ENCODE measurements around the gene MYL12B. TPM values are rescaled to one million over a fixed set of nuclear protein-coding genes. Genes with fewer than 3 reads are reported as not detected.
A peak's percentile ranks its signal among the peaks of the same experiment; 100 is the strongest.
"Not testable (repeated sequence)": the region's sequence is repeated elsewhere in the genome, so short reads cannot be mapped to it uniquely, and the experiment has no call there.

The MYL12B gene
- total RNA-seq, 1 donor from 2014 or later = 291 TPM

DNA sequence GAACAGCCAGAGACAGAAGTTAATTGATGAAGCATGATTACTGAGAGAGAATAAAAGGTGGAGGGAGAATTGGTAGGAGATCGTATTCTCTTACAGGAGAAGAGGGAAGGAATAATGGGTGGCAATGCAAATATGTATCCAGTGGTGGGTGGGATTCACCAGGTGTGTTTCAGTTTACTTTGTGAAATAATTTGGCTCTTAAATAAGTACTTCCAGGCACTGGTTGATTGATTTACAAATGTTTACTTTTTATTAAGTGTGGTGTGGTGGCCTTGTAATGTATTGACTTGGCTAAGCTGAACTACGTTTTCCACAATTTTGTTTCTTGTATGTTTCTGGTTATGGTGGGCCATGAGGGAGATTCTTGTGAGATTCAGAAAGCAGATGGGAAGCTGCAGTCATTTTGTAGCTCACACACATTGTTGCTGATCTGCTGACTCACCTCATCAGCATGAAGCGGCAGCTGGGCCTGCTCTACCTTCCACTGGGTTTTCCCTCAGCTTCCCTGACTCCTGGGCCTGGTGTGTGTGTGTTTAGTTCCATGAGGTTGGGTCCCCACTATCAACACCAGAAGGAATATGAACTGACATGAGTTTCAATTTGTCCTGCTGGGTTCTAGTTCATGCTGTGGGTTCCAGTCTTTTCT is 32.6 kb downstream of the MYL12B start:
- no peak for DNase-seq (ENCODE audit: low spot score)

DNA sequence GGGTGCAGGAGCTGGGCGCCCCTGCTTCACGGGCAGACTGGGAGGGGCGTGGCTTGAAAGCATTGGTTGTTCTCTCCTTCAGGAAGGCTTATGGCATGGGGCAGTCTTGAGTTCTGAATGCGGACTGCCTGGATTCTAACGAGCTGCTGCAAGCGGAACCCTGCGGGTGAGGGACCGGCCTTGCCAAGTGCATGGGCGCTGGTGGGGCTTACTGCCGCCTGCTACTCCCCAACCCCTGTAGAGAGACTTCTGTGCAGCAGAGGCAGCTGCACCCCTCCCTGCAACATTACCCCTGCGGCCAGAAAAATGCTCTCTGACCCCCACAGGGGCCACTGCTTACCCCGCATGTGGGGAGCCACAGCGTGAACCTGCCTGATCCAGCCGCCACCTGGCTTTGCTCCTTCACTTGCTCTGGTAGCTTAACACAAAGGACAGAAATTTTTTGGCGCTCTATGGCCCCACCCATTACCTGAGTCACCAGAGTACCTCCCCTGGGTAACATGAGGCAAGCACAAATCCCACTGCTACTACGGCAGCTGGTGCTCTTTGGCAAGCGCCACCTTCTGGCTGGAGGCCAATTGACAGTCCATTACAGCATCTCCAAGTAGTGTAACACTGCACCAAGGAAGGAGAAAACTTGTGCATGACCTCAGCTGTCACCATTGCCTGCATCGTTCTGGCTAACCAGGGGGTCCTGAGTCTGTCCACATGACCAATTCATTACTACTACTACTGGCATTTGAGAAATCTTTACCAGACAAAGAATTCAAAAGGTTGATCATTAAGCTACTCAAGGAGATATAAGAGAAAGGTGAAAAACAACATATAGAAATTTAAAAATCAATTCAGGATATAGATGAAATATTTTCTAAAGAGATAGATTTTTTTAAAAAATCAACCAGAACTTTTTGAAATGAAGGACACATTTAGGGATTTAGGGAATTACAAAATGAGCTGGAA is 35.4 kb downstream of the MYL12B start:
- peak; percentile 91 for DNase-seq (ENCODE audit: low spot score)

DNA sequence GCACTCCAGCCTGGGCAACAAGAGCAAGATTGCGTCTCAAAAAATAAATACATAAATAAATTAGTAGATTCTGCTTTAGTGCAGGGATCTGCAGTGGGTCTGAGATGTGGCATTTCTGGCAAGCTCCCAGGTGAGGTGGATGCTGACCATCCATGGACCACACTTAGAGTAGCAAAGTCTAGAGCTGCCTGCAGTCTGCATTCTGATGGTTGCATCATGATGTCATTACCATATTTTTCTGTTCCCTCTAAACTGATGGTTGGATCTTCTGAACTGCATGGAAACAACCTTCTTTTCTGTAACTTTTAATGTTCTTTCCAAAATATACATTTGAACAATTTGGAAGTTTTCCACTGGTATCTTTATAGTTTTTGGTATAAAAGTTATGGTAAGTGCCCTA is 42.9 kb downstream of the MYL12B start:
- DNase-seq (ENCODE audit: low spot score) = no peak

DNA sequence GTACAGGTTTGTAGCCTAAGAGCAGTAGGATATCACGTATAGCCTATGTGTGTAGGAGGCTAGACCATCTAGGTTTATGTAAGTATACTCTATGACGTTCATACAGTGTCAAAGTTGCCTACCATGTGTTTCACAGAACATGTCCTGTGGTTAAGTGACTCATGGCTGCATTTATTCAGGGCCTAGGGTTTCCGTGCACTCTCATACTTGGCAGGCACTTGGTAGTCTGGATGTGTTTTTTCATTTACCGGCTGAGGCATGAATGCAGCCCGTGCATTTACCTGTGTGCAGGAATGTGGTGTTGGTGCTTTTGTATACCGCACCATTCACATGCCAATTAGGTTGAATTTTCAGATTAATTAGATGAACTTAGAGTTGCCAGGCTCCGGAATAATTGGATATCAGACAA is 43.4 kb downstream of the MYL12B start:
- no peak for DNase-seq (ENCODE audit: low spot score)

DNA sequence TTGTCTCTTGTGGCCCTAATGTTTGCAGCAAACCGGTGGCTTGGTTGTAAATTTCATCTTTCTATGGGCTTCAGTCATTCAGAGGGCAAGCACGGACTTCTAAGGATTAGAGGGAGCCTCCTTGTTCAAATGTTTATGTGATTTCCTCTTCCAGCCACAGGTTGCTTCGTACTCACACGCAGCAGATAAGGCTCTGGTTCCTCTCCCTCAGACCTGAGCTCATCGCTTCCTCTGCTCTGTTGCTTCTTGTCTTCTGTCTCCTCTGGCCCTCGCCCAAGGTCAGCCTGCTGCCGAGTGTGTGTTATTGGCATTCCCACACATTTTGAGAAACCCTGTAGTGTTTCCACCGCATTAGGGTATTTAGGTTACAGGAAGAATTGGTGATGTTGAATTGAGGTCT is 44.0 kb downstream of the MYL12B start:
- DNase-seq (ENCODE audit: low spot score) = no peak

DNA sequence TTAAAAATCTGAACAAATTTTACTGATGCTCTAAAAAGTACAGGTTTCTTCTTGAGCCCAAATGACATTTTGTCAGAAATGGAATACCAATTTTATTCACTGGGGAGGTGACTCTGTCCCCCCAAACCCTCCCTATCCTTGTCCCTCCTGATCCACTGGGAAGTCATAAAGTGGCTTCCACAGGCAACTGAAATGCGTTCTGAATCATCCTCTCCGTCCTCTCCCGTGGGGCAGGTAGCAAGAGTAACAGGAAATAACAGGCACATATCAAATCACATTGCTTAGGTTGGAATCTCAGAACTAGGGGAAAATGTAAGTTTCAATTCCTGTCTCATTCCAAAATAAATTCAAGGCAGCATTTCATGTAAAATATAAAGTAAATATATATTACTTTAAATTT is 44.5 kb downstream of the MYL12B start:
- DNase-seq (ENCODE audit: low spot score) = no peak

DNA sequence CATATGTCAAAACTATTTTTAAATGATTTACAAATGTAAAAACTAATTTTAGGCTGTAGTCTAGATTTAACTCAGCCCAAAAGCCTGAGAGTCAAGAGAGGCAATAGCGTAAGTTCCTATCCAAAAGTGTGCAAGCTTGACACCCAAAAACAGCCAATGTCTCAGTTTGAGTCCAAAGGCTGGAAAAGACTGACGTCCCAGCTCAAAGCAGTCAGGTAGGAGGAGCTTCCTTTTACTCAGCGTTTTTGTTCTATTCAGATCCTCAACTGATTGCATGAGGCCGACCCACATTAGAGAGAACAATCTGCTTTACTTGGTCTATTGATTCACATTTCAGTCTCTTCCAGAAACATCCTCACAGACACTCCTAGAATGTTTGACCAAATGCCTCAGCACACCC is 51.8 kb downstream of the MYL12B start:
- no peak for DNase-seq (ENCODE audit: low spot score)

DNA sequence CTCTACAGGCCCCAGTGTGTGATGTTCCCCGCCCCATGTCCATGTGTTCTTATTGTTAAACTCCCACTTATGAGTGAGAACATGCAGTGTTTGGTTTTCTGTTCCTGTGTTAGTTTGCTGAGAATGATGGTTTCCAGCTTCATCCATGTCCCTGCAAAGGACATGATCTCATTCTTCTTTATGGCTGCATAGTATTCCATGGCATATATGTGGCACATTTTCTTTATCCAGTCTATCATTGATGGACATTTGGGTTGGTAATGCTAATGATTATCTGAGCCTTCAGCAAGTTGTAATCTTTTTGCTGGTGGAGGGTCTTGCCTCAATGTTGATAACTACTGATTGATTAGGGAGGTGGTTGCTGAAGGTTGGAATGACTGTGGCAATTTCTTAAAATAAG is 53.4 kb downstream of the MYL12B start:
- not testable (repeated sequence) for DNase-seq (ENCODE audit: low spot score)

DNA sequence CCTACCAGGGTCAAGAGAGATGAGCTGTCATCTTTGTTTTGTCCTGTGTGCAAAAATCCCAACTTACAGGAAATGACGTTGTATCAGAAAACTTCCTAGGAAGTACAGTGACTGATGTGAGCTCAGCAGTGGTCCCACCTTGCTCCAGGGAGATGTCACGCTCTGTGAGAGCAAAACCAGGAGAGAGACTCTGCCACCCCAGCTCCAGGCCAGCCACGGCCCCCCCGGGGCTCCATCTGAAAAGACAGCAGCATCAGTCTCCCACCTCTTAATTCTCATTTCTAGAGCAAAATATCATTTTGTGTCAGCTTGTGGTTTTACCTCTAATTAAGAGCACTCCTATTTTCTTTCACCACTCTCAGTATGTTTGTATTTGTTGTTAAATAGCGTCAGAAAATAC is 57.5 kb downstream of the MYL12B start:
- DNase-seq (ENCODE audit: low spot score) = no peak

DNA sequence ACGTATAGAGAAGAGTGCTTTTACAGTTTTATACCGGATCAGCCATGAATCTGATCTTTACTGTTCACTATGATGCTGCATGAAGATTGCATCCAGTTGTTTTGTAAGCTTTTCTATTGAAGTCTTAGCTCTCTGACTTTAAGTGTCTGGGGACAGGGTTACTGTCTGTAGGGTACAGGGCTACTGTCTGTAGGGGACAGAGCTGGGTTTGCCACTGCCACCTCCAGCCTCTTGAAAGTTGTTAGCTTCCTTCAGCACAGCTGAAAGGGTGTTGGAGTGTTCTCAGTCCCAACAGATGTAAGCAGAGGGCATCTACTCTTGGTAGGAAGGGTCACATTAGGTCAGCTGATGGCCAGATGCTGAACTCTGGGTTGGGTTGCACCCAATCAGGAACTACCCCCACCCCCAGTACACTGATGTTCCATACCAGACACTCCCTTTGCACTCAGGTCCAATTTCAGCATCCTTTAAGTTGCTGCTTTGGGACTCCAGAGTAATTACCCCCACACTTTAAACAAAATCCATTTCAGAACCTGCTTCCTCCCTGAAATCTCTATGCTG is 58.0 kb downstream of the MYL12B start:
- DNase-seq (ENCODE audit: low spot score) = no peak

DNA sequence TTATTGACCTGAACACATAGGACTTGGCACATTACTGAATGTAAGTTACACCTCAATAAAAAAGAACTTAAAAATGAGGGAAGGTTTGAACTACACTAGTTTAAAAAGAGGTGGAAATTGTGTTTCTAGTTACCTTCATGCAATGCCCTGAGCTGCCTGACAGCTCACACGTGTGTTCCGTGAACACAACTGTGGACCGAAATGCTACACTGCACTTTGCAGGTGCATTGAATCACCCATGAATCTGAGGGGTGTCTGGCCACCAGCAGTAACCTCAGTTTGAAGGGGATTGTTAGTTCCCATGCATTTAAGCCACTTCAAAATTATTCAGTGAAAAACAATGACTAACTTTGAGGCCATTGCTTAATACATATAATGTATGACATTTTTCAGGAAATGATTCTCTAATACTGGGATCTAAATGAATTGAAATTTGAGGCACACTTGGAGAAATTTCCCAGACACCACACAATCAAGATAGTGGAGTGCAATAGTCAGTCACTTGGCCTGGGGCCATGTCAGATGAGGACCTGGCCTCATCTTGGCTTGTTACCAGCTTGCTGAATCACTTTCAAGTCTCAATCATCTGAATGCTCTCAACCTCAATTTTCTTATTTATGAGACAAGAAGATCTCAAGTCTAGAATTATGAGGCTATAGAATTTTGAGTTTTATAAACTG is 59.3 kb downstream of the MYL12B start:
- no peak for DNase-seq (ENCODE audit: low spot score)

DNA sequence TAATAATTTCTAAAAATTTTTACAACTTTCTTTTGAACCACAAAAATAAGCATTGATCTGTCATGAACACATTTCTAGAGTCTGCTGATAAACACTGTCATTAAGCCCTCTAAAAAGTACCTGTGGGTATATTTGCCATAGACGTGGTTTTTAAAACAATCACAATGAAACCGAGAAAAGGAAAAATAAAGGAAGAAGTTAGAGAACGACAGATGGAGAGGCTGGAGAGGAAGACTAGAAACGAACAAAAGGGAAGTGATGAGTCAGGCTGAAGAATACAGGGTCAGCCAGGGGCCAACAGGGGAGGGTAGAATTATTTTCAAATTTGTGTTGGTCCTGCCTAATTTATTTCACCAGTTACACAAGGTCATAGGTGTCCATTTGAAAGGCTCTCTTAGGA is 62.0 kb downstream of the MYL12B start:
- DNase-seq (ENCODE audit: low spot score) = no peak

Other genes with a start within 250 kb of the MYL12B start
- gene LPIN2, start 249.0 kb upstream of the MYL12B start, total RNA-seq = 29.0 TPM
- 3.9 TPM for gene MYOM1, start 42.2 kb upstream of the MYL12B start, total RNA-seq
- 460 TPM for gene MYL12A, start 14.3 kb upstream of the MYL12B start, total RNA-seq
- 59.3 TPM for gene TGIF1, start 188.0 kb downstream of the MYL12B start, total RNA-seq